Esophagus squamous epithelium (tissue), 4 donors: Measurements from ENCODE around the gene NCAM1.

ENCODE experiments used
- POLR2A ChIP-seq, 4 donors: fragments of 450-650 bp; IDR thresholded peaks; one replicate each; pipeline ENCODE4 v1.6.1; 2017; ENCODE audit warnings: antibody characterized with exemption in 4 of 4, mild to moderate bottlenecking in 4 of 4, moderate library complexity in 3 of 4
- TF ChIP-seq, protein P1 (sequence below), 6 experiments: fragments of 450-650 bp in 4 of 6; fragments of 200-600 bp in 2 of 6; sonication (generic) in 2 of 6; IDR thresholded peaks; one replicate each; pipeline ENCODE4 v1.5.1; 2016 to 2019; ENCODE audit warnings: antibody characterized with exemption in 6 of 6, mild to moderate bottlenecking in 4 of 6, moderate library complexity in 4 of 6

DNA sequence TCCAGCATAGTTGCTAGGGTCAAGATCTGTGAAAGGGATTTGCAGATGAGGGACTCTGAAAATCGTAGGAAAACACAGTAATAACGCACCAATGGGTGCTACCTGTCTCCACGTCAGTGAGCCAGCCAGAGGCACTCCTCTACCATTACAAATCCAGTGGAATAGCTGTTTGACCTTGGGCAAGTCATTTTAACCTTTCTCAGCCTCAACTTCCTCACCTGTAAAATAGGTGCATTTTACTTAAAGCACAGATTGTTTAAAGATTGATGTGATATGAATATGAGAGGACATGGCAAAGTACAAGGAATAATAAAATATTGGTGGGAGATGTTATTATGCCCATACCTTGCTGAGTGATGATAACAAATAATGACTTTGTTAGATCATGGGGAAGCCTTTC lies 205.1 kb downstream of the NCAM1 start:
- TF ChIP-seq POLR2A (IDR thresholded peaks at IDR 0.05), result no peak
- TF ChIP-seq, protein P1, sequence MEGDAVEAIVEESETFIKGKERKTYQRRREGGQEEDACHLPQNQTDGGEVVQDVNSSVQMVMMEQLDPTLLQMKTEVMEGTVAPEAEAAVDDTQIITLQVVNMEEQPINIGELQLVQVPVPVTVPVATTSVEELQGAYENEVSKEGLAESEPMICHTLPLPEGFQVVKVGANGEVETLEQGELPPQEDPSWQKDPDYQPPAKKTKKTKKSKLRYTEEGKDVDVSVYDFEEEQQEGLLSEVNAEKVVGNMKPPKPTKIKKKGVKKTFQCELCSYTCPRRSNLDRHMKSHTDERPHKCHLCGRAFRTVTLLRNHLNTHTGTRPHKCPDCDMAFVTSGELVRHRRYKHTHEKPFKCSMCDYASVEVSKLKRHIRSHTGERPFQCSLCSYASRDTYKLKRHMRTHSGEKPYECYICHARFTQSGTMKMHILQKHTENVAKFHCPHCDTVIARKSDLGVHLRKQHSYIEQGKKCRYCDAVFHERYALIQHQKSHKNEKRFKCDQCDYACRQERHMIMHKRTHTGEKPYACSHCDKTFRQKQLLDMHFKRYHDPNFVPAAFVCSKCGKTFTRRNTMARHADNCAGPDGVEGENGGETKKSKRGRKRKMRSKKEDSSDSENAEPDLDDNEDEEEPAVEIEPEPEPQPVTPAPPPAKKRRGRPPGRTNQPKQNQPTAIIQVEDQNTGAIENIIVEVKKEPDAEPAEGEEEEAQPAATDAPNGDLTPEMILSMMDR (IDR thresholded peaks at IDR 0.05), result no peak
